ENCODE data around the gene GNPDA1. TPM values are rescaled to one million over a fixed set of nuclear protein-coding genes. Genes with fewer than 3 reads are reported as not detected.
"Not testable (repeated sequence)": the region's sequence is repeated elsewhere in the genome, so short reads cannot be mapped to it uniquely, and the experiment has no call there.

Gene GNPDA1
- polyA plus RNA-seq (2013, experiment 1 of 2) = 65.8 TPM
- polyA plus RNA-seq (2013, experiment 2 of 2) = 58.3 TPM

DNA sequence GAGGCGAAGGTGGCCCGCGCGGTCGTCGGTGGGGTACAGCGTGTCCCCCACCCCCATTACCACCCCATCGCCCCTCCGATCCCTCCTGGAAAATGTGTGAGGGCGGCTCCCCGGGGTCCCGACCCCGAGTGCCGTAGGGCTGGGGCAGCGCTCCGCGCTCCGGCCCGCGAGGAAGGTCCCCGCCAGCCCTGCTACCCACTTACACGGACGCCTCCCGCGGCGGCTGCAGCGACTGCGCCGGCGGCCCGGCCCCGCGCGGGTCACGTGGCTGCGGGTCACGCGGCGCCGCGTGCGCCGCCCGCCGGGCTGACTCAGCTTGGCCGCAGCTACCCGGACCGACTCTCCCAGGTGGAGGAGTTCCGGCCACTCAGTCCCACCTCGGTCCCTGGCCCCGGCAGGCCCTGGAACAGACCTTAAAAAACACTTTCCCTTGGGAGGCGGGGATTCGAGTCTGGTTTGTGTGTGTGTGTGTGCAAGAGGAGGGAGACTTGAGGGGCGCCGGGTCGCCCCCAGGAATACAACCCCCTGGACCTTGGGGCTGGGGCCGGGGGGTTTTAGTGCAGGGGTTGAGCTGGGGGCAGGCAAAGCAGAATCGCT, at the start of gene GNPDA1:
Gene GNPDA1, minus strand, starts transcription at position 236 of the 597 bp plus-strand sequence. CDS start 992 bp downstream, outside the sequence.
- H3K4me1 ChIP-seq (ENCODE audit: control insufficient read depth, insufficient read depth, low read length, poor library complexity, severe bottlenecking) = peaks cover 18% of the 10 kb centered on the region
- H3K36me3 ChIP-seq (ENCODE audit: control insufficient read depth, insufficient read depth, low read length) = peaks cover 32% of the 10 kb centered on the region
- H3K4me3 ChIP-seq (ENCODE audit: extremely low read depth, insufficient read depth, low read length, poor library complexity, severe bottlenecking) = peak within 1 kb of the TSS; percentile 72
- no peaks in the 10 kb centered on the region for H3K9me3 ChIP-seq (ENCODE audit: control insufficient read depth, low read length)
- 1 to 5% methylated on average over 11 to 42 of the region's 58 CpGs for WGBS, 2 experiments (ENCODE audit: insufficient coverage in 2 of 2)
- H3K27ac ChIP-seq (ENCODE audit: low read depth, low read length, severe bottlenecking) = peak within 1 kb of the TSS; percentile 57

DNA sequence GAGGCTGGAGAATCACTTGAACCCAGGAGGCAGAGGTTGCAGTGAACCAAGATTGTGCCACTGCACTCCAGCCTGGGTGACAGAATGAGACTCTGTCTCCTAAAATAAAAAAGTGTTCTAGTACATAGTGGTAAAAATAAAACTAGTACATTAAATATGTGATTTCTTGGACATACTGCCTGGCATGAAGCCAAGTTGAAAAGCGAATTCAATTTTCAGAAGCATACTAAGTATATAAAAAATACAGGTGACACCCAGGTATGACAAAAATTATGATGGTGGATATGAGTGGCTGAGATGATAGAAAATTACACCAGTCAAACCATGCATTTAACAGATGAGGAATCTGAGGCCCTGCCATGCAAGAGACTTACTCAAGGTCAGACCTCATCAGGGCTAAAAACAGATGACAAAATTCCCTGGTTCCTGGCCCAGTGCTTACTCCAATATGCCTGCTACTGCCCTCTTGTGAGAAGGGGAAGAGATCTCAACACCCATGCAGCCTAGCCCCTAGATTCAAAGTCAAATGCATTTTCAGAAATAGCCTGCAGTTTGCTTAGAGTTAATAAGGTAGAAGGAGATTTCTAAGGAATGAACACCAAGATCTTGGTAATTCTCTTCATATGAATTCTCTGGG, 46.6 kb upstream of the GNPDA1 start:
- WGBS, 2 experiments (ENCODE audit: insufficient coverage in 2 of 2) = no CpG with 5 or more reads among the region's 1 CpG
- H3K9me3 ChIP-seq (ENCODE audit: control insufficient read depth, low read length) = no peaks in the 10 kb centered on the region
- no peak overlapping the region for H3K27ac ChIP-seq (ENCODE audit: low read depth, low read length, severe bottlenecking)
- no peaks in the 10 kb centered on the region for H3K36me3 ChIP-seq (ENCODE audit: control insufficient read depth, insufficient read depth, low read length)
- peaks cover 11% of the 10 kb centered on the region for H3K4me1 ChIP-seq (ENCODE audit: control insufficient read depth, insufficient read depth, low read length, poor library complexity, severe bottlenecking)
- no peak overlapping the region for H3K4me3 ChIP-seq (ENCODE audit: extremely low read depth, insufficient read depth, low read length, poor library complexity, severe bottlenecking)

DNA sequence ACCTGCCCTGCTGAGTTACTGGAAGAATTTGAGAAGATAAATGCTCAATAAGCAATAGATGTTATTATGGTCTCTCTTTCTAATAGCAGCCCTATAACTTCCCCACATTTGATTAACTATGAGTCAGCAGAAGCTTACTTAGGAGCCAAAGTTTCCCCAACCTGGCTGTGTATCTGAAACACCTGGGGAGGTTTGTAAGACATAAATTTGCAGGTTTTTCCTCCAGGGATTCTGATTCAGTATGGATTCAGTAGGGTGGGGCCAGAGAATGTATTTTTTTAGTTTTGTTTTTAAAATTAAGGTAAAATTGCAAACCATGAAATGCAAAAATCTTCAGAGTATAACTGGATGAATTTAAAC, 44.9 kb upstream of the GNPDA1 start:
- Histone ChIP-seq H3K9me3 (ENCODE audit: control insufficient read depth, low read length) (no peaks in the 10 kb centered on the region), H3K4me1 (ENCODE audit: control insufficient read depth, insufficient read depth, low read length, poor library complexity, severe bottlenecking) (peaks cover 12% of the 10 kb centered on the region), H3K4me3 (ENCODE audit: extremely low read depth, insufficient read depth, low read length, poor library complexity, severe bottlenecking) (no peak overlapping the region), H3K27ac (ENCODE audit: low read depth, low read length, severe bottlenecking) (no peak overlapping the region), H3K36me3 (ENCODE audit: control insufficient read depth, insufficient read depth, low read length) (no peaks in the 10 kb centered on the region)

DNA sequence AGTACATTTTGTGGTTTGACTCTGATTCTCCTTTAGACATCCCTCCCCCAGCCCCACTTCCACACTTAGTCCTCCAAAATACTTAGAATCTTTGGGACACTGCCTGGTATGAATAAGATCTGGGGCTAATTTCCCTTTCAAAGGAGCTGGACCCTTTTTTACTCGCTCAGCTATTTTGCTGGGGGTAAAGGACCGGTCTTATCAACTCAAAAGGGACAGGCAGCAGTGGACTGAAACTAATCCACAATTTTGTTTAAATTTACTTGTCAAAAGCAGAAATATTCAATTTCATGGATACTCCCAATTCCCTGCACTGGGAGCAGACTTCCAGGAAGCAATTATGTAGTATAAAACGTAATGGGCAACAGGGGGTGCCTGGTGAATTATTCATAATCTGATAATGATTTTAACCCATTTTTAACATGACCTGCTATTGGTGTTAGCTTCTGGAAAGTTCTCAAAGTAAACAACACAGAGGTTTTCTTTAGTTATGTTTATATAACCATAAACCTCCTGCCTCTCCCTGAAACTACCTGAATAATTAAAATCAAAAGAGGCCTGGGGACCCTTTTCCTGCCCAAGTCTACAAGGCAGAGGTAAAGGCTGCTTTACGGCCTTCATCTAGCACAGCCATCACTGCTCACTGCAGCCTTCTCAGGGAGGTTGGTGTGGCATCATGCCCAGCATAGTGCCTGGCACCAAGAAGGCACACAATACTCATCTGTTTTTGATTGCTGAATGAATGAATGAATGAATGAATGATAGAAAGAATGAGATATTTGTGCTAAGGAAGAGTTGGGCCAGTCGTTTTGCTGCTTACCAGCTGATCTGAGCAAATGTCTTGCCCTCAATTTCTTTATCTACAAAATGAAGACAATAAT, 44.2 kb upstream of the GNPDA1 start:
- no peak overlapping the region for H3K27ac ChIP-seq (ENCODE audit: low read depth, low read length, severe bottlenecking)
- 83 to 85% methylated on average over 3 of the region's 5 CpGs for WGBS, 2 experiments (ENCODE audit: insufficient coverage in 2 of 2)
- no peak overlapping the region for H3K4me3 ChIP-seq (ENCODE audit: extremely low read depth, insufficient read depth, low read length, poor library complexity, severe bottlenecking)
- peaks cover 12% of the 10 kb centered on the region for H3K4me1 ChIP-seq (ENCODE audit: control insufficient read depth, insufficient read depth, low read length, poor library complexity, severe bottlenecking)
- no peaks in the 10 kb centered on the region for H3K9me3 ChIP-seq (ENCODE audit: control insufficient read depth, low read length)
- H3K36me3 ChIP-seq (ENCODE audit: control insufficient read depth, insufficient read depth, low read length) = no peaks in the 10 kb centered on the region

DNA sequence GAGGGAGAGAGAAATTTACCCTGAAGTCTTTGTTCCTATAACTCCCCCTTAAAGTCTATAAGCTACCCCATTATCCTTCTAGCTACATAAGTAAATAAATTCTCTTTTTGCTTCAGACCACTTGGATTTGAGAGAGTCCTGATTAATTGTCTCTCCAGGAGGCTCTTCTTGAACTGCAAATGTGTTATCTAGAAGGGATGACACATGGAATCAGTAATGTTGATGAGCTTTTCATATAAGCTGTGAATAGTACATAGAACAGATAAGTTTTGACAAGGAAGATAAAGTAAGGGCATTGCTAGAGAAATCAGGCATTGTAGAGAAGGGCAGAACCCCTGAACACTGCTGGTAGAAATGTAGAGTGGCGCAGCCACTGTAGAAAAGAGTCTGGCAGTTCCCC, 42.5 kb upstream of the GNPDA1 start:
- 100% methylated on average over 1 of the region's 1 CpG; no CpG with 5 or more reads in 1 of the 2 experiments for WGBS, 2 experiments (ENCODE audit: insufficient coverage in 2 of 2)
- H3K4me1 ChIP-seq (ENCODE audit: control insufficient read depth, insufficient read depth, low read length, poor library complexity, severe bottlenecking) = peaks cover 12% of the 10 kb centered on the region
- no peaks in the 10 kb centered on the region for H3K36me3 ChIP-seq (ENCODE audit: control insufficient read depth, insufficient read depth, low read length)
- no peaks in the 10 kb centered on the region for H3K9me3 ChIP-seq (ENCODE audit: control insufficient read depth, low read length)
- no peak overlapping the region for H3K4me3 ChIP-seq (ENCODE audit: extremely low read depth, insufficient read depth, low read length, poor library complexity, severe bottlenecking)
- no peak overlapping the region for H3K27ac ChIP-seq (ENCODE audit: low read depth, low read length, severe bottlenecking)

DNA sequence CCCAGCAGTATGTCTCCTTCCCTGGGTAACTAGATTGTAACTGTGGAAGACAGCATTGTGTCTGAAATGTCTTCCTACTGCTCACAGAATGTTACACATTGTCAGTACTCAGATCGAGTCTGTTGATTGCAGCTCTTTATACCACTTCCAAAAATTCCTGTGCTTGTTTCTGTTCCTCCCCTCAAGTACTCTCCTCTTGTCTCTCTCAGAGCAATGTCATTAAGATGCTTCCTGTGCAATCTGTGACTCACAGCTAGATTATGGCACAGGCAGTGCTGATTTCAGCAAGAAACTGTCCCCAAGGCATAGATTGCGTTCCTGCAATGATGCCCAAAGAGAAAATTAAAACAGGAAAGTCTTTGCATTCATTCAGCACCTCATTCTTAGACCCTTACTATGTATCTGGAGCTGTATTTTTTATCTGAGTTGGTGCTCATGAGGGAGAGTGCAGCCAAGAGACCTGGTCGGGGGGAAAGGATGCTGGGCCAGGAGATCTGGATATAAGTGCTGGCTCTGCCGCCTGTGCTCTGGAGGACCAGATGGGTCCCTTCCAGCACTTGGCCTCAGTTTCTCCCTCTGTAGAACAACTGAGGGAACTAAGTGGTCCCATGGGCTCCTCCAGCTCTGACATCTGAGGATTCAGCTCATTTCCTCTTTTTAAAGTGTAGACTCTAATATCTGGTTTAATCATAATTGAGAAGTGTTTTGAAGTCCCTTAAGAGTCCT, 40.8 kb upstream of the GNPDA1 start:
- H3K4me1 ChIP-seq (ENCODE audit: control insufficient read depth, insufficient read depth, low read length, poor library complexity, severe bottlenecking) = peaks cover 12% of the 10 kb centered on the region
- H3K4me3 ChIP-seq (ENCODE audit: extremely low read depth, insufficient read depth, low read length, poor library complexity, severe bottlenecking) = no peak overlapping the region
- H3K9me3 ChIP-seq (ENCODE audit: control insufficient read depth, low read length) = no peaks in the 10 kb centered on the region
- no peaks in the 10 kb centered on the region for H3K36me3 ChIP-seq (ENCODE audit: control insufficient read depth, insufficient read depth, low read length)
- peak overlapping the region; percentile 72 for H3K27ac ChIP-seq (ENCODE audit: low read depth, low read length, severe bottlenecking)
- 14 to 53% methylated on average over 1 to 4 of the region's 4 CpGs for WGBS, 2 experiments (ENCODE audit: insufficient coverage in 2 of 2)

DNA sequence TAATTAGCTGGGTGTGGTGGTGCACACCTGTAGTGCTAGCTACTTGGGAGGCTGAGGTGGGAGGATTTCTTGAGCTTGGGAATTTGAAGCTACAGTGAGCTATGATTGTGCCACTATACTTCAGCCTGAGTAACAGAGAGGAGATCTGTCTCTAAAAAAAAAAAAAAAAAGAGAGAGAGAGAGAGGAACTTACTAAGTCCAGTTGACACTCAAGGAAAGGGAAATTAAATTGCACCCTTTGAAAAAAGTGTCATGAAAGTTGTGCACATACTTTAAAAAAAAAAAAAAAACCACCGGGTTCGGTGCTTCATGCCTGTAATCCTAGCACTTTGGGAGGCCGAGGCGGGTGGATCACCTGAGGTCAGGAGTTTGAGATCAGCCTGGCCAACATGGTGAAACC, 39.2 kb upstream of the GNPDA1 start:
- not testable (repeated sequence) for H3K27ac ChIP-seq (ENCODE audit: low read depth, low read length, severe bottlenecking); H3K36me3 ChIP-seq (ENCODE audit: control insufficient read depth, insufficient read depth, low read length); H3K9me3 ChIP-seq (ENCODE audit: control insufficient read depth, low read length); H3K4me3 ChIP-seq (ENCODE audit: extremely low read depth, insufficient read depth, low read length, poor library complexity, severe bottlenecking)
- peaks cover 12% of the 10 kb centered on the region for H3K4me1 ChIP-seq (ENCODE audit: control insufficient read depth, insufficient read depth, low read length, poor library complexity, severe bottlenecking)
- 100% methylated on average over 4 of the region's 4 CpGs; no CpG with 5 or more reads in 1 of the 2 experiments for WGBS, 2 experiments (ENCODE audit: insufficient coverage in 2 of 2)

DNA sequence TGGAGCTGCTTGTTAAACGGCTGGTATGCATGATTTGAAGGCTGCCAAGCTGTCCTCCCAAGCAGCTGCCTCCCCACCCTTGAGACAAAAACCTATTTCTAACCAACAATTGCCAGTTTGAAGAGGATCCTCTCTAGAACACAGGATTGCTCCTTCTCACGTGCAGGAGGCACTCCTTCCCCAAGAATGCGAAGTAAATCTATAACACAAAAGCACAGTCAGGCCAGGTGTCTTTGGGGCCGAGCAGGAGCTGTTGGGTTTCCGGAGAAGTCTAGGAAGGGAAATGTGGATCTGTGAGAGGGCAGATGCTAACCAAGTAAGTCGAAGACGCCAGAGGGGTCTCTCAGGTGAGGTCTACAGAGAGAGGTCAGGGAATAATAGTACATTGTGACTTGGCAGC, 35.4 kb upstream of the GNPDA1 start:
- peaks cover 6% of the 10 kb centered on the region for H3K4me1 ChIP-seq (ENCODE audit: control insufficient read depth, insufficient read depth, low read length, poor library complexity, severe bottlenecking)
- H3K27ac ChIP-seq (ENCODE audit: low read depth, low read length, severe bottlenecking) = no peak overlapping the region
- 62 to 72% methylated on average over 2 to 7 of the region's 7 CpGs for WGBS, 2 experiments (ENCODE audit: insufficient coverage in 2 of 2)
- no peak overlapping the region for H3K4me3 ChIP-seq (ENCODE audit: extremely low read depth, insufficient read depth, low read length, poor library complexity, severe bottlenecking)
- H3K36me3 ChIP-seq (ENCODE audit: control insufficient read depth, insufficient read depth, low read length) = no peaks in the 10 kb centered on the region
- no peaks in the 10 kb centered on the region for H3K9me3 ChIP-seq (ENCODE audit: control insufficient read depth, low read length)

DNA sequence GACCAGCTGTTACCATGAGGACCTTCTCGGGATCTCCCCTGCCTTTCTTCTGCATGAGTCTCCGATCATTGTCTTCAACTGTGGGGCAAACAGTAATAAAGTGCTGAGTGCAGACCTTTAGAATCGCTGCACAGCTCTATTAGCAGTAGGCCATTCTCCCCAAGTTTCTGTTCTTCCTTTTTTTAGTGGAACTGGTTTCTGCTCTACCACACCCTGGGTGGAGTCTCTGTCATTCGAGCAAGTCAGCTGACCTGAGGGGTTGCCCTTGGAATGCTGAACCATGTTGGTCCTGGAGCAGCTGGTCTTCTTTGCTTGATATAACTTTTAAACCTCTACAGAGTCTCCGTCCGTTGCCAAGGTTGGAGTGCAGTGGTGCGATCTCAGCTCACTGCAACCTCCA, 33.4 kb upstream of the GNPDA1 start:
- Histone ChIP-seq H3K4me1 (ENCODE audit: control insufficient read depth, insufficient read depth, low read length, poor library complexity, severe bottlenecking) (no peaks in the 10 kb centered on the region), H3K9me3 (ENCODE audit: control insufficient read depth, low read length) (no peaks in the 10 kb centered on the region), H3K4me3 (ENCODE audit: extremely low read depth, insufficient read depth, low read length, poor library complexity, severe bottlenecking) (no peak overlapping the region), H3K36me3 (ENCODE audit: control insufficient read depth, insufficient read depth, low read length) (no peaks in the 10 kb centered on the region), H3K27ac (ENCODE audit: low read depth, low read length, severe bottlenecking) (no peak overlapping the region)
- WGBS, 2 experiments (ENCODE audit: insufficient coverage in 2 of 2) = 91 to 92% methylated on average over 7 of the region's 7 CpGs

DNA sequence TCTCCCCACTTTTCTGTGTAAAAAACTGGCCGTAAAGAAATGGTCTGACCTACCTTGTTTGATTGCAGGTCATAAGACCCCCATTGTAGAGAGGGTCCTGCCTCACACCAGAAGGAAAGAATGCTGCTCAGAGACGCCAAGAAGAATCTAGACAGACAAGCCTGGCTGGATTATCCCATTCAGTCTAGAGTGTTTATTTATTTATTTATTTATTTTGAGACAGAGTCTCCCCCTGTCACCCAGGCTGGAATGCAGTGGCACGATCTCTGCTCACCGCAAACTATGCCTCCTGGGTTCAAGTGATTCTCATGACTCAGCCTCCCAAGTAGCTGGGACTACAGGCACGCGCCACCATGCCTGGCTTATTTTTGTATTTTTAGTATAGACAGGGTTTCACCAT, 28.1 kb upstream of the GNPDA1 start:
- H3K9me3 ChIP-seq (ENCODE audit: control insufficient read depth, low read length); H3K4me3 ChIP-seq (ENCODE audit: extremely low read depth, insufficient read depth, low read length, poor library complexity, severe bottlenecking); H3K36me3 ChIP-seq (ENCODE audit: control insufficient read depth, insufficient read depth, low read length); H3K4me1 ChIP-seq (ENCODE audit: control insufficient read depth, insufficient read depth, low read length, poor library complexity, severe bottlenecking); H3K27ac ChIP-seq (ENCODE audit: low read depth, low read length, severe bottlenecking): not testable (repeated sequence)
- whole genome bisulfite sequencing, 2 experiments (ENCODE audit: insufficient coverage in 2 of 2) = 89 to 100% methylated on average over 4 to 5 of the region's 6 CpGs
